ENCODE results near the gene CNKSR2. TPM values are rescaled to one million over a fixed set of nuclear protein-coding genes. Genes with fewer than 3 reads are reported as not detected.

Gene CNKSR2
- total RNA-seq, 2 experiments from 2014 or later, result 14.4 to 14.8 TPM

- no peak for DNase-seq
- H3K4me1 Mint-ChIP-seq (ENCODE audit: low read depth), result no peaks in the 10 kb centered on the region
- H3K36me3 ChIP-seq (ENCODE audit: insufficient read depth, low read length), result no peaks in the 10 kb centered on the region
- CTCF ChIA-PET, result no interaction called here
- no peaks in the 10 kb centered on the region for H3K27me3 ChIP-seq (ENCODE audit: control insufficient read depth in 1 of 2, insufficient read depth in 2 of 2, low read length in 2 of 2)
- POLR2A ChIA-PET, result no interaction called here
- H3K27ac ChIP-seq (ENCODE audit: low read depth in 1 of 2, low read length in 2 of 2), result no peak overlapping the region
- no peaks in the 10 kb centered on the region for H3K9me3 ChIP-seq (ENCODE audit: control insufficient read depth in 1 of 2, insufficient read depth in 1 of 2, low read length in 2 of 2)
- ATAC-seq (ENCODE audit: poor library complexity), result no peak
- no peak overlapping the region for H3K4me3 ChIP-seq (ENCODE audit: low read length)
- no peak overlapping the region for H3K4me3 Mint-ChIP-seq
- intact Hi-C loops (cut with DNase I, micrococcal nuclease), result no loop called here
- H3K27ac Mint-ChIP-seq, result no peak overlapping the region
- H3K4me1 ChIP-seq (ENCODE audit: insufficient read depth, low read length), result no peaks in the 10 kb centered on the region
- no peak for TF ChIP-seq CTCF (IDR thresholded peaks at IDR 0.05)
- no peaks in the 10 kb centered on the region for H3K36me3 Mint-ChIP-seq (ENCODE audit: low read depth)
- no peaks in the 10 kb centered on the region for H3K9me3 Mint-ChIP-seq
- H3K27me3 Mint-ChIP-seq, result no peaks in the 10 kb centered on the region
Observed at GRCh38 chrX:21620234-21620633, 246.0 kb downstream of the CNKSR2 start.

- Mint-ChIP-seq H3K36me3 (ENCODE audit: low read depth) (peaks cover 11% of the 10 kb centered on the region), H3K27ac (no peak overlapping the region), H3K4me1 (ENCODE audit: low read depth) (no peaks in the 10 kb centered on the region), H3K9me3 (no peaks in the 10 kb centered on the region), H3K4me3 (no peak overlapping the region), H3K27me3 (no peaks in the 10 kb centered on the region)
- POLR2A ChIA-PET, result no interaction called here
- Histone ChIP-seq H3K4me1 (ENCODE audit: insufficient read depth, low read length) (no peaks in the 10 kb centered on the region), H3K36me3 (ENCODE audit: insufficient read depth, low read length) (no peaks in the 10 kb centered on the region), H3K4me3 (ENCODE audit: low read length) (no peak overlapping the region), H3K9me3 (ENCODE audit: control insufficient read depth in 1 of 2, insufficient read depth in 1 of 2, low read length in 2 of 2) (no peaks in the 10 kb centered on the region), H3K27ac (ENCODE audit: low read depth in 1 of 2, low read length in 2 of 2) (no peak overlapping the region), H3K27me3 (ENCODE audit: control insufficient read depth in 1 of 2, insufficient read depth in 2 of 2, low read length in 2 of 2) (no peaks in the 10 kb centered on the region)
- intact Hi-C loops (cut with DNase I, micrococcal nuclease), result no loop called here
- no peak for TF ChIP-seq CTCF (IDR thresholded peaks at IDR 0.05)
- DNase-seq (no peak), ATAC-seq (ENCODE audit: poor library complexity) (no peak)
- CTCF ChIA-PET, result no interaction called here
Observed at GRCh38 chrX:21623778-21624501, 249.7 kb downstream of the CNKSR2 start.

- Mint-ChIP-seq H3K27ac (no peak overlapping the region), H3K4me3 (no peak overlapping the region), H3K9me3 (no peaks in the 10 kb centered on the region), H3K27me3 (no peaks in the 10 kb centered on the region), H3K36me3 (ENCODE audit: low read depth) (peaks cover 4% of the 10 kb centered on the region), H3K4me1 (ENCODE audit: low read depth) (no peaks in the 10 kb centered on the region)
- intact Hi-C loops (cut with DNase I, micrococcal nuclease), result no loop called here
- no peaks in the 10 kb centered on the region for H3K9me3 ChIP-seq (ENCODE audit: control insufficient read depth in 1 of 2, insufficient read depth in 1 of 2, low read length in 2 of 2)
- no peak for TF ChIP-seq CTCF (IDR thresholded peaks at IDR 0.05)
- H3K27me3 ChIP-seq (ENCODE audit: control insufficient read depth in 1 of 2, insufficient read depth in 2 of 2, low read length in 2 of 2), result no peaks in the 10 kb centered on the region
- ChIA-PET CTCF (no interaction called here), POLR2A (no interaction called here)
- no peak overlapping the region for H3K4me3 ChIP-seq (ENCODE audit: low read length)
- H3K36me3 ChIP-seq (ENCODE audit: insufficient read depth, low read length), result no peaks in the 10 kb centered on the region
- DNase-seq, result no peak
- no peaks in the 10 kb centered on the region for H3K4me1 ChIP-seq (ENCODE audit: insufficient read depth, low read length)
- no peak for ATAC-seq (ENCODE audit: poor library complexity)
- H3K27ac ChIP-seq (ENCODE audit: low read depth in 1 of 2, low read length in 2 of 2), result no peak overlapping the region
Observed at GRCh38 chrX:21632027-21632426, 257.8 kb downstream of the CNKSR2 start.

All from CD4-positive, alpha-beta T cell (primary cell).